ENCODE results near the gene DOCK9. TPM values are rescaled to one million over a fixed set of nuclear protein-coding genes. Genes with fewer than 3 reads are reported as not detected.

DOCK9 gene
- total RNA-seq, 1 donor from 2014 or later, result 88.4 TPM

DNA sequence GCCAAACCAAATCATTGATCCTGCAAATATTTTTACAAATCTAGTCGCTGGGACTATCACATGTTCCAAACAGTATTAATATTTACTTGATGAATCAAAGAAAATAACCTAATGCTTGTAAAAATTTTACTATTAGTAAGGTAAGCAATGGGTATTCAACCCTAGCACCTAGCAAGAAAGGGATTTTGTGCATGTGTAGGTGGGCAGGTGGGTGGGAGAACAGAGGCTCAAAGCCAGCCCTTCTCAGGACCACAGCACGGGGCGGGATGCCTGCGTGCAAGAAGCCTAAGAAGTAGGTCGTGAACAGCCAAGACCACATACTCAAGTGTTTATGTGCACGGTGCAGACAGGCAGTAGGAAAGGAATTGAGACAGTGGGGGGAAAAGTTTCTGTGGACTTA is 26.6 kb downstream of the DOCK9 start:
- peak in 1 of 2 donors; percentile 76 for DNase-seq (ENCODE audit: extremely low spot score in 2 of 2)
- TF ChIP-seq POLR2A (IDR thresholded peaks at IDR 0.05) (no peak), POLR2AphosphoS5 (IDR thresholded peaks at IDR 0.05; ENCODE audit: insufficient read depth in 1 of 2, low read depth in 1 of 2) (no peak), CTCF (IDR thresholded peaks at IDR 0.05) (no peak)

DNA sequence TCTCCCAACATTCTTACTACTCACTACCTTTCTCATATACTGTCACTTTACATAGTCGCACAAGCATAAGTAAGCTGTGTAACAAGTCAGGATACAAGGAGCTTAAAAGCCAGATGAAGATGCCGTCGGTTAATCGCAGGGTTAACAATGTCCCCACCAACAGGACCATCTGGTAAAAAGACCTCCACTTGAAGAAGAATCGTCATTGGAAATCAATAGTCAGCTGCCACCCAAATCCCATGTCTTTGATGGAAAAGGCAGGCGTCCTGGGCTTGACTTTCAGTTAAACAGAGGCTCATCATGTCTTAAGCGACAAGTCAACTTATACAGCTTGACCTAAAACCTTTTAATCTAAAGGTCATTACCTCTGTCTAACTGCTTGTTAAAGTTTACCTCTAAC is 27.2 kb downstream of the DOCK9 start:
- Histone ChIP-seq H3K36me3 (no peaks in the 10 kb centered on the region), H3K4me1 (no peaks in the 10 kb centered on the region), H3K9me3 (no peaks in the 10 kb centered on the region), H3K4me3 (no peak overlapping the region), H3K27ac (no peak overlapping the region), H3K27me3 (no peaks in the 10 kb centered on the region)
- intact Hi-C loops (cut with DNase I), result no loop called here
- DNase-seq (ENCODE audit: extremely low spot score in 2 of 2), result peak in 1 of 2 donors; percentile 20
- TF ChIP-seq POLR2AphosphoS5 (IDR thresholded peaks at IDR 0.05; ENCODE audit: insufficient read depth in 1 of 2, low read depth in 1 of 2) (no peak), CTCF (IDR thresholded peaks at IDR 0.05) (no peak)

More for the DNA sequence above, 26.6 kb downstream of the DOCK9 start:
- Histone ChIP-seq H3K4me3 (no peak overlapping the region), H3K4me1 (no peaks in the 10 kb centered on the region), H3K9me3 (no peaks in the 10 kb centered on the region), H3K27me3 (no peaks in the 10 kb centered on the region), H3K36me3 (no peaks in the 10 kb centered on the region), H3K27ac (no peak overlapping the region)
- intact Hi-C loops (cut with DNase I), result no loop called here

- no peak overlapping the region for H3K27ac ChIP-seq
- no peaks in the 10 kb centered on the region for H3K4me1 ChIP-seq
- intact Hi-C loops (cut with DNase I), result no loop called here
- no peak for DNase-seq (ENCODE audit: extremely low spot score in 2 of 2)
- no peaks in the 10 kb centered on the region for H3K9me3 ChIP-seq
- no peak overlapping the region for H3K4me3 ChIP-seq
- TF ChIP-seq CTCF (IDR thresholded peaks at IDR 0.05) (no peak), POLR2A (IDR thresholded peaks at IDR 0.05) (no peak), POLR2AphosphoS5 (IDR thresholded peaks at IDR 0.05; ENCODE audit: insufficient read depth in 1 of 2, low read depth in 1 of 2) (peak in 1 of 2 donors; percentile 17)
- H3K36me3 ChIP-seq, result no peaks in the 10 kb centered on the region
- H3K27me3 ChIP-seq, result no peaks in the 10 kb centered on the region
These were observed 29.9 kb downstream of the DOCK9 start for GRCh38 chr13:98947925-98948324.

GRCh38 chr13:98945863-98946605 is 31.8 kb downstream of the DOCK9 start:
- no peak overlapping the region for H3K4me3 ChIP-seq
- H3K4me1 ChIP-seq, result peaks cover 1% of the 10 kb centered on the region
- intact Hi-C loops (cut with DNase I), result no loop called here
- H3K9me3 ChIP-seq, result no peaks in the 10 kb centered on the region
- H3K36me3 ChIP-seq, result no peaks in the 10 kb centered on the region
- DNase-seq (ENCODE audit: extremely low spot score in 2 of 2), result no peak
- no peaks in the 10 kb centered on the region for H3K27me3 ChIP-seq
- H3K27ac ChIP-seq, result no peak overlapping the region
- TF ChIP-seq POLR2AphosphoS5 (IDR thresholded peaks at IDR 0.05; ENCODE audit: insufficient read depth in 1 of 2, low read depth in 1 of 2) (no peak), CTCF (IDR thresholded peaks at IDR 0.05) (no peak), POLR2A (IDR thresholded peaks at IDR 0.05) (no peak)

GRCh38 chr13:98944336-98944735 is 33.5 kb downstream of the DOCK9 start:
- H3K36me3 ChIP-seq, result no peaks in the 10 kb centered on the region
- no peak for DNase-seq (ENCODE audit: extremely low spot score in 2 of 2)
- H3K9me3 ChIP-seq, result no peaks in the 10 kb centered on the region
- TF ChIP-seq POLR2AphosphoS5 (IDR thresholded peaks at IDR 0.05; ENCODE audit: insufficient read depth in 1 of 2, low read depth in 1 of 2) (no peak), POLR2A (IDR thresholded peaks at IDR 0.05) (no peak), CTCF (IDR thresholded peaks at IDR 0.05) (no peak)
- intact Hi-C loops (cut with DNase I), result no loop called here
- H3K4me3 ChIP-seq, result no peak overlapping the region
- no peak overlapping the region for H3K27ac ChIP-seq
- peaks cover 18% of the 10 kb centered on the region for H3K4me1 ChIP-seq
- no peaks in the 10 kb centered on the region for H3K27me3 ChIP-seq
